LNCaP clone FGC (cell line): ENCODE data around the gene SHBG.

ENCODE experiments used
- DNase-seq: peaks from one replicate; pipeline ENCODE4 v3.0.0-alpha.2; 2011; ENCODE audit warnings: low read depth
- H3K4me3 ChIP-seq: 2 replicates; pipeline ENCODE4 v1.5.1; 2011; ENCODE audit warnings: mild to moderate bottlenecking, low read depth, low read length, control low read depth
- TF ChIP-seq, protein P1 (sequence below): IDR thresholded peaks from 2 replicates; pipeline ENCODE4 v1.5.1; 2012; ENCODE audit warnings: mild to moderate bottlenecking; ENCODE audit not compliant: control insufficient read depth, insufficient read depth; ENCODE audit errors: extremely low read depth

The SHBG gene

DNA sequence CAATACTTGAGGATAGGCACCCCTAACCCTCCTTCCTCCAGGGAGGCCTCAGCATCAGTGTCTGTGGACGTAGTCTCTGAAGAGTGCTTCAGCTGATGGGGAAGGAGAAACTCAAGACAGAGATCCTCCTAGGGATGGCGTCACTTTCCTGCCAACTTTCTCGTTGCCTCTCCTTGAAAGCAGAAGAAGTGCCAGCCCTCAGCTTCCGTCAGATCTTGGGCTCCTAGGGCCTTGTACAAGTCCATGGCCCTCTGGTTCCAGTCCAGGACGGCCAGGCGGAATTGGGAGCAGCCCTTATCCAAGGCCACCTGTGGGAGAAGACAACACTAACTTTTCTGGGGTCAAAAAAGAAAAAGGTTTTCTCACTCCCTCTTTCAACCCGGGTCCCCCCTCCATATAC lies 3.6 kb upstream of the SHBG start:
- DNase-seq: no peak
- H3K4me3 ChIP-seq: peak overlapping the region; percentile 90
- TF ChIP-seq, protein P1, sequence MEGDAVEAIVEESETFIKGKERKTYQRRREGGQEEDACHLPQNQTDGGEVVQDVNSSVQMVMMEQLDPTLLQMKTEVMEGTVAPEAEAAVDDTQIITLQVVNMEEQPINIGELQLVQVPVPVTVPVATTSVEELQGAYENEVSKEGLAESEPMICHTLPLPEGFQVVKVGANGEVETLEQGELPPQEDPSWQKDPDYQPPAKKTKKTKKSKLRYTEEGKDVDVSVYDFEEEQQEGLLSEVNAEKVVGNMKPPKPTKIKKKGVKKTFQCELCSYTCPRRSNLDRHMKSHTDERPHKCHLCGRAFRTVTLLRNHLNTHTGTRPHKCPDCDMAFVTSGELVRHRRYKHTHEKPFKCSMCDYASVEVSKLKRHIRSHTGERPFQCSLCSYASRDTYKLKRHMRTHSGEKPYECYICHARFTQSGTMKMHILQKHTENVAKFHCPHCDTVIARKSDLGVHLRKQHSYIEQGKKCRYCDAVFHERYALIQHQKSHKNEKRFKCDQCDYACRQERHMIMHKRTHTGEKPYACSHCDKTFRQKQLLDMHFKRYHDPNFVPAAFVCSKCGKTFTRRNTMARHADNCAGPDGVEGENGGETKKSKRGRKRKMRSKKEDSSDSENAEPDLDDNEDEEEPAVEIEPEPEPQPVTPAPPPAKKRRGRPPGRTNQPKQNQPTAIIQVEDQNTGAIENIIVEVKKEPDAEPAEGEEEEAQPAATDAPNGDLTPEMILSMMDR: no peak

GRCh38 chr17:7626956-7627249 lies 3.0 kb upstream of the SHBG start:
- DNase-seq: no peak
- TF ChIP-seq, protein P1: no peak
- peak overlapping the region; percentile 90 for H3K4me3 ChIP-seq

- H3K4me3 ChIP-seq: peak within 1 kb of the TSS; percentile 90
- peak; percentile 83 for DNase-seq
- TF ChIP-seq, protein P1: no peak
Measured at GRCh38 chr17:7627250-7628121, 2.4 kb upstream of the SHBG start, which contains the start of gene SAT2. Gene SAT2, minus strand, starts transcription at chr17:7627821. Its CDS starts 186 bp downstream, at chr17:7627635.

DNA sequence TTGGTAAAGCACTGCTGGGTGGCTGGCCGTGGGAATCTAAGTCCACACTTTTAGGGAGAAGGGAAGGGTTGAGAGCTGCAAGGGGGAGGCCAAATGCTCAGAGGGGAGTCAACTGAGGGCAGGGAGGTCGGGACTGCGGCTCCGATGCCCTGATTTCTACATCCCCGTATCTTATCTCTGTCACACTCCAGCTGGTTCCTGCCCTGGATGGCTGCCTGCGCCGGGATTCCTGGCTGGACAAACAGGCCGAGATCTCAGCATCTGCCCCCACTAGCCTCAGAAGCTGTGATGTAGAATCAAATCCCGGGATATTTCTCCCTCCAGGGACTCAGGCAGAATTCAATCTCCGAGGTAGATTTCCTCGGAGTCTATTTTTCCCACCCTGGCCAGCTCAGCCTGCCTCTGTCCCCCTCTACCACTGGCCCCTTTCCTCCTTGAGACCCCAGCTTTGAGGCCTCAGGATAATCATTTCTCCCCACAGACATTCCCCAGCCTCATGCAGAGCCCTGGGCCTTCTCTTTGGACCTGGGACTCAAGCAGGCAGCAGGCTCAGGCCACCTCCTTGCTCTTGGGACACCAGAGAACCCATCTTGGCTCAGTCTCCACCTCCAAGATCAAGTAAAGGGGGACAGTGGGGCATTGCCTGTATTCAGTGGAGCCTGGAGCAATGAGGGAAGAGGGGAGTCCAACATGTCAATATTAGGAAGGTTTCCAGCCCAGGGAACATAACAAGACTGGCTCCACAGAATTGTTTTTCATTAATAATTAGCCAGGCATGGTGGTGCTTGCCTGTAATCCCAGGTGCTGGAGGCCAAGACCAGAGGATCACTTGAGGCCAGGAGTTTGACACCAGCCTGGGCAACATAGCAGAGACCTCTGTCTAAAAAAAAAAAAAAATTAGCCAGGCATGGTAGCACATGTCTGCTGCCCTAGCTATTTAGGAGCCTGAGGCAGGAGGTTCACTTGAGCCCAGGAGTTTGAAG lies 1.8 kb downstream of the SHBG start:
- H3K4me3 ChIP-seq: no peak overlapping the region
- TF ChIP-seq, protein P1: no peak
- DNase-seq: no peak

DNA sequence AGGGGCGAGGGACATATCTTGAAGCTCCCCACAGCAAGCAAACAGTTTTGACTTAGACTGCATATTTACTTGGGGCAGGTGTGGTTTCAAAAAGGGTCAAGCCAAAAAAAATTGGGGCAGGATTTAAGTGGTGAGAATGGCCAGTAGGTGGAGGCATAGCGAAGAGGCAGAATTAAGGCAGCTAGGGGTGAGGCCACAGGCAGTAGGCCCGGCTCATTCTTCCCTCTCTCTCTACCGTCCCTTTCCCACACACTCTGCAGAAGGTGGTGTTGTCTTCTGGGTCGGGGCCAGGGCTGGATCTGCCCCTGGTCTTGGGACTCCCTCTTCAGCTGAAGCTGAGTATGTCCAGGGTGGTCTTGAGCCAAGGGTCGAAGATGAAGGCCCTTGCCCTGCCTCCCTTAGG lies 2.6 kb downstream of the SHBG start:
- H3K4me3 ChIP-seq: no peak overlapping the region
- TF ChIP-seq, protein P1: peak; percentile 61
- DNase-seq: peak; percentile 46

GRCh38 chr17:7633093-7633492 lies 3.2 kb downstream of the SHBG start:
- TF ChIP-seq, protein P1: no peak
- no peak overlapping the region for H3K4me3 ChIP-seq
- DNase-seq: no peak
